ENCODE results near the gene ARL2.

Gene ARL2

GRCh38 chr11:65051398-65051858 lies 37.5 kb downstream of the ARL2 start:
- no peak for DNase-seq

DNA sequence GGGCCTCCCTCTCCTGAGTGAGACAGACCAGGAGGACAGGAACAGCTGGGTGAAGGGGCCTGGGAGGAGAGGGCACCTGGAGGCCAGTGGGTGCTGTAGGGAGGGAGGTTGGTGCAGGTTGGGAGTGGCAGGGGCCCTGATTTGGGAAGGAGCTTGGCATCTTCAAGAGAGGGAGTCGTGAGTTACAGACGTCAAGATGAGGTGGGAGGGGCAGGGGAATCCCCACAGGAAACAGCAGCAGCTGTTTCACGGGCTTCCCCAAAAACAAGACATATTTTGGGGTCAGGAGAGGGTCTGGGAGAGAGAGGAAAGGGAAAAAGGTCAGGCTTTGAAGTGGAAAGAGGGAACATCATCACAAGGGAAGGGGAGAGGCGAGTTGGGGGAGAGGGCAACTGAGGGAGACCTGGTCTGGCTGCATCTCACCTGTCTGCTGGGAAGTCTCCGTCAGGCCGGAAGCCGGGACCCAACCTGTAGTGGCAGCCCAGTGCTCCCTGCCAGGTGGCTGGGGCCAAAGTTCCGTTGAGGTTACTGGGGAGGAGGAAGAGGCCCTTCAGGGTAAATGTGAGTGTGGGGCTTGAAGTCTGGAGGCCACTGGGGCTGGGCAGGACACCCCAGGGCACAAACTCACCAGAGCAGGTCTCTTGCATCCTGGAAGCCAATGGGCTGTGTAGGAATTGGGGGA lies 40.0 kb downstream of the ARL2 start:
- no peak for DNase-seq

DNA sequence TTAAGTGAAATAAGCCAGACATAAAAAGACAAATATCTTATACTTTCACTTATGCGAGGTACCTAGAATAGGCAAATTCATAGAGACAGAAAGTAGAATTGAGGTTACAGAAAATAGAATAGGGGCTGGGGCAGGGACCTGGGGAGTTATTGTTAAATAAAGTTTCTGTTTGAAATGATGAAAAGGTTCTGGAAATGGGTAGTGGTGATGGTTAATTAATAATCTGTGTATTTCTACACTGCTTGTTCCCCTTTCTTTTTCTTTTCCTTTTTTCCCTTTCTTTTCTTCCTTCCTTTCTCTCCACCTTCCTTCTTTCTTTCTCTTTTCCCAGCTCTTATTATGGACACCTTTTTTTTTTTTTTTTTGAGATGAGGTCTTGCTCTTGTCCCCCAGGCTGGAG lies 41.6 kb downstream of the ARL2 start:
- DNase-seq: no peak

- no peak for DNase-seq
Measured at GRCh38 chr11:65056999-65057398, 43.0 kb downstream of the ARL2 start.

DNA sequence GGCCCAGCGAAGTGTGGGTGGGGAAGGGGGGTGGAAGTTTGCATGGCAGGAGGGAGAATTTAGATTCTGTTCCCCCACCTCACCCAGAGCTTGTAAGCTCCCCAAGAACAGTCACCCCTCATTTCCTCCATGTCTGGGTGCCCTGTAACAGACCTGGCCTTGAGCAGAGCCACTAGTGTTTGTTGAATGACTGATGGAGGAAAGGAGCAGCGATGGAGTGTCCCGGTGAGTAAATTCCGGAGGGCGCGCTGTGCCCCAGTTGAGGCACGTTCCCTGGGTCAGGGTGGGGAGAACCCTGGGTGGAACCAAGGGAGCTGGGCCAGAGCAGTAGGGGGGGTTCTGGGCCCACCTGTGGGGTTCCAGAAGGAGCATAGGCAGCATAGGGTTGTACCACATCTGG lies 43.6 kb downstream of the ARL2 start:
- no peak for DNase-seq

DNA sequence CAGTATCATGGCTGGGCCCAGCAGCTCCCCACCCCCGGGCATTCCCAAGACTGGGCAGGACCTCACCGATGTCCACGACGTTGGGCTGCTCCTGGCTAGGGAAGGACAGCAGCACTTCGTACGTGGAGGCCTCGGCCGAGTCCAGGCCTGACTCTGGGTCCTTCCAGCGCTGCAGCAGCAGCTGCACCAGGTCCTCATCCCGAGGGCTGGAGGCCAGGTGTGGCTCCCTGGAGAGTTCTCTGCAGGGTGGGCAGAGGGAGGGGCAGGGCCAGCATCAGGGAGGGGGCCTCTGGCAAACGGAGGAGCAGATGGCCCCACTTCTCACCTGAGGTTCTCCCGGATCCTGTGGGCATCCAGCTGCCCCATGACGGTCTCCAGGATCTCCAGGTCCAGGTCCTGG lies 44.1 kb downstream of the ARL2 start:
- no peak for DNase-seq

DNA sequence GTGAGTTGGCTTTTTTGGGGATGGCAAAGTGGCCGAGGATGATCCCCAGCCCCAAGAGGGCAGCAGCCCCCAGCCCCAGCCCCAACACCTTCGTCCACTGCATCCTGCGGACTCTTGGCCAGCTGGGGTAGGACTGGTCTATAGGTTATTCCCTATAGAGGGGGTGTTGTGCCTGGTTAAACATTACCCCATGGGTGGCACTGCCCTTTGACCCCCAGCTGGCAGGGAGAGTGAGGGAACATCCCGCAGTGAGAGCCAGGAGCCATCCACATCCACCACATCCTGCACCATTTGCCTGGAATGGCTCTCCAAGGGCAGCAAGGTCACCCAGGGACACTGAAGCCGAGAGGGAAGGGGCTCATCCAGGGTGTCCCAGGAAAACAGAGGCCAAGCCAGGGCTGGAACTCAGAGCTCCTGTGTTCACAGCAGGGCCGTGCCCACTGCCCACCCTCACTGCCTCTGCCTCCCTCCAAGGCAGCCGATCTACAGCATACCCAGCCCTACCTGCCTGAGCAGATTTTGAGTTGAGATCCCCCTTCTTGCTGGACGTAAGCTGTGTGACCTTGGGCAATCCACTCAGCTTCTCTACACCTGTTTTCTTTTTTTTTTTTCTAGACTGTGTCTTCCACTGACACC lies 44.6 kb downstream of the ARL2 start, which contains the start of gene NAALADL1:
Gene NAALADL1 (minus strand): TSS at position 135 of the 636 bp plus-strand sequence. CDS start 32 bp downstream, at position 103.
- no peak for DNase-seq

DNA sequence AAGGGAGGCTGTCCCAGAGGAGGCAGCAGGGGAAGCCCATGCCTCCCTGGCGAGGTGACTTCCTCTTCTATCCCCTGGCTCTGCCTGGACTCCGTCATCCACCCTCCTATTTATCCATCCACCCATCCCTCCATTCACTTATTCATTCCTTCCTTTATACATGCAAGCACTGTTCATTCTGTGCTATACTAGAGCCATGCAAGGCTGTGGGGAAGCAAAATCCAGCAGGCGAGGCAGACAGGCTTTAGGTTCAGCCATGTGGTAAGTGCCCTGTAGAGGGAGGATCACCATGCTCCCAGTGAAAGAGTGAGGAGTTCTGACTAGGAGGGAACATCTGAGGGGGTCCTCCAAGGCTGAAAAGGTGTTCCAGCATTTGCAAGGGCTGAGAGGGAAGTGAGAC lies 45.6 kb downstream of the ARL2 start:
- DNase-seq: no peak

- no peak for DNase-seq
Measured at GRCh38 chr11:65059959-65060824, 46.2 kb downstream of the ARL2 start.

GRCh38 chr11:65060913-65061408 lies 47.0 kb downstream of the ARL2 start:
- no peak for DNase-seq

DNA sequence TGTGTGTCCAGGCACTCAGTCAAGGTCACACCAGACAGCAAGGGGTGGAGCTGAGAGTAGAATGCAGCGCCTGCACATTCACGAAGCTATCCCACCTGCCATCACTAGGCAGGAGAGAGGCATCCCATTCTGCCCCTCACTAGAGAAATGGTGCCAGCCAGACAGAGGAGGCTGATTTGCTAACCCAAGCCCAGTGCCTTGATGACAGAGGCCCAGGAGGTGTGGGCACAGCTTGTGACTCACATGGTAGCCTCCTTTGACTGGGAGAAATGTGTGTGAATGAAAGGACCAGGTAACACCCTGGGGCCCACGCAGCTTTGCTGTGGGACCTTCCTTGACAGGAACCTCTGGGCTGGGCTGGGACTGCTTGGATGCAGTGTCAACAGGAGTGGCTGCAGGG lies 49.6 kb downstream of the ARL2 start:
- no peak for DNase-seq

DNA sequence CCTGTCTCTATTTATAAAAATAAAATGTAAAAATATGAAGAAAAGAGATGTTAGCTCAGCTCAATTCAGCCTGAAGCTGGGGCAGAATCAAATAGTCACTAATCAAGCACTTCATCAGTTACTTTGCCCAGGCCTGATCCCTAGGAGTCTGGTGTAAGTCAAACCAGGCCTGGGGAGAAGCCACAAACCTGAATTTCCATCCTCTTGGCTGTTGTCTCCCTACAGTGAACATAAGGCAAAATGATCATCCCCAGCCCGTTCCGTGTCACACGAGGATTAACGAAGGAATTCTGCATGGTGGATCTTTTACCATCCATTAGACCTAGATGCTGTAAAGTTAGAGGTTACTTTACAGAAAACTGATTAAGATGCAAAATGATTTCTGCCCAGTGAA lies 50.9 kb downstream of the ARL2 start:
- DNase-seq: no peak

DNA sequence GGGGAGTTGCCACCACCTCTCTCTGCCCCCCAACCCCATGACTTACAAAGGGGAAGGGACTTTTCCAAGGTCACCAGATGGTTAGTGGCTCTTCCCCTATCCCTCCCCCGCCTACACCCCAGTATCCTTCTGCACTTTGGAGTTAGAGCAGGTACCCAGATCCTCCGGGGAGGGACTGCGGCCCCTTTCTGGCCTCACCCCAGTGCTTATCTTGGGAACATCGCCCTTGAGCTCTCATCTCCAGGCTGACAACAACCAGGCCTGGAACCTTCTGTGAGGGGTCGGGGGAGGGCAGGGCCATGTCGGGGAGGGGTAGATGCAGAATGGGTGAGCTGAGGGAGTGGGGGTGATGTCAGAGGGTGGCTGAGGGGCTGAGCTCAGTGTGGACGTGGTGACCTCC lies 51.9 kb downstream of the ARL2 start:
- DNase-seq: no peak

GRCh38 chr11:65066315-65066714 lies 52.4 kb downstream of the ARL2 start:
- DNase-seq: no peak

DNA sequence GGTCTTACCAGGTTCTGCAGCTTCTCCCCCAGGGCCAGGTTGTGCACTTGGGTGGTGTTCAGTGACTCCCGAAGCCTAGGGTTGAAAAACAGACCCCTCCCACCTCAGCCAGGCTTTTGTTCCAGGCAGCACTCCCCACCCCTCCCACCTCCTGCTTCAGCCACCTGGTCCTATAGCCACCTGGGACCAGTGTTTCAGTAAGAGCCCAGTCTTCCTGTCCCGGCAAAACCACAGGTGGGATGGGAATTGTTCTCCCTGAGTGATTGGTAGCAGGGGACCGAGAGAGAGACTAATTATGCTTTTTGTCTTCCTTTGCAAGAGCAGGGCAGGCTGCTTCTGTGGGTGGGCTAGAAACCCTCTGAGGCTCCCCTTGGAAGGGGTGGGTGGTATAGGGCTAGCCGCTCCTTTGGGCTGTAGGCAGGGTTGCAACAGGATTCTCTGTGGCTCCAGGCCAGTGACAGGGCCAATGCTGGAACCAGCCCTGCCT lies 52.9 kb downstream of the ARL2 start:
- DNase-seq: no peak

GRCh38 chr11:65067446-65067845 lies 53.5 kb downstream of the ARL2 start:
- DNase-seq: no peak

DNA sequence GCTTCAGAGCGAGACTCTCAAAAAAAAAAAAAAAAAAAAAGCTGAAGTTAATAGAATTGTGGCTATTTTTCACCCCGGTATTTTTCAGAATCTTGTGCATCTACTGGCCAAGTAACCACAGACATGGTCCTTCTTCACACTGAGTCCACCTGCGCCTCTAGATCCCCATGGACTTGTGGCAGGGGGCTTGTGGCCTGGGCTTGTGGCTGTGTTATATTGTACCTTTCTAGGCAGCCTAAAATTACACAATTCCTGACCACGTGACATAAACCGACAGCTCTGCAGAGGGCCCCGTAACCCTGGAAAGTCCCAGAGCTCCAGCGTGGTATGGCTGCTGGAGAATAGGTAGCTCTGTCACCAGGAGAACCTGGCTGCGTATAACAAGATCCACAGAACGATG lies 55.3 kb downstream of the ARL2 start:
- no peak for DNase-seq
